K562 (cell line): Measurements from ENCODE around the gene PLK5. TPM values are rescaled to one million over a fixed set of nuclear protein-coding genes. Genes with fewer than 3 reads are reported as not detected.

Experiments
- ATAC-seq: fragments of 200-7000 bp; cut with Tn5 transposase; 3 replicates; pipeline ENCODE4 v1.9.1; 2020; ENCODE audit warnings: moderate library complexity
- BruUV-seq: library from RNA; stranded (reverse); fragments of 400-500 nt; replicated peaks from 2 replicates; lab custom pipeline; 2021; lab: Mats Ljungman, UMichigan
- CTCF ChIA-PET: fragments of 300-600 bp; formaldehyde crosslinking; extraction: SDS; loops from one replicate; lab custom pipeline; 2021; ENCODE audit warnings: low intra/inter-chr PET ratio; lab: Yijun Ruan, JAX
- POLR2A ChIA-PET: fragments of 300-600, 350-650 bp; sonication (Branson Sonifier 250); formaldehyde crosslinking; extraction: SDS; loops from one replicate; lab custom pipeline; 2021; ENCODE audit warnings: antibody characterized with exemption, inconsistent platforms; lab: Yijun Ruan, JAX
- DNase-seq, 4 experiments: peaks; one replicate each; pipeline versions ENCODE4 v3.0.0 to v3.0.0-alpha.2; 2011 to 2018; ENCODE audit warnings: low spot score in 3 of 4, mixed read lengths in 3 of 4; ENCODE audit errors: extremely low read depth in 1 of 4
- FAIRE-seq: peaks from 2 replicates; lab custom pipeline; 2011; peaks lifted over from hg19 to GRCh38; lab: Jason Lieb, UNC
- H2AFZ ChIP-seq: 2 replicates; pipeline ENCODE4 v1.6.0; 2011; ENCODE audit warnings: low read depth, low read length, control low read depth, inconsistent platforms
- H3K27ac ChIP-seq: fragments of 200-600 bp; 3 replicates; pipeline ENCODE4 v1.8.0; 2011; ENCODE audit warnings: low read depth, mild to moderate bottlenecking, control low read depth, inconsistent platforms, low read length, moderate library complexity, mixed read lengths; ENCODE audit errors: extremely low read depth
- H3K27me3 ChIP-seq, 2 experiments: fragments of 300-600 bp in 1 of 2; 2 replicates in 1 of 2; 3 replicates in 1 of 2; pipeline versions ENCODE4 v1.6.0 to v1.8.0; 2011; ENCODE audit warnings: inconsistent platforms in 2 of 2, low read length in 2 of 2, mild to moderate bottlenecking in 1 of 2, mixed read lengths in 1 of 2, moderate library complexity in 1 of 2; ENCODE audit not compliant: control insufficient read depth in 2 of 2, insufficient read depth in 2 of 2
- H3K36me3 ChIP-seq: fragments of 300-600 bp; 3 replicates; pipeline ENCODE4 v1.8.0; 2011; ENCODE audit warnings: mild to moderate bottlenecking, low read length, inconsistent platforms; ENCODE audit not compliant: control insufficient read depth, insufficient read depth
- H3K4me1 ChIP-seq, 2 experiments: fragments of 200-600 bp in 1 of 2; replicated peaks in 1 of 2; 2 replicates in 1 of 2; 3 replicates in 1 of 2; pipeline versions ENCODE4 v1.5.1 to v1.8.0; 2011; ENCODE audit warnings: inconsistent platforms in 2 of 2, low read length in 2 of 2, mild to moderate bottlenecking in 1 of 2, mixed read lengths in 1 of 2, moderate library complexity in 1 of 2; ENCODE audit not compliant: control insufficient read depth in 2 of 2, insufficient read depth in 2 of 2
- H3K4me2 ChIP-seq: 2 replicates; pipeline ENCODE4 v1.6.1; 2011; ENCODE audit warnings: low read length, control low read depth, inconsistent platforms, mixed read lengths; ENCODE audit not compliant: insufficient read depth
- H3K4me3 ChIP-seq: fragments of 200-600 bp; sonication (generic), shearing (Covaris generic); 2 replicates; pipeline ENCODE4 v1.5.1; 2016; ENCODE audit warnings: control low read depth, inconsistent platforms
- H3K79me2 ChIP-seq: fragments of 200-600 bp; 3 replicates; pipeline ENCODE4 v1.8.0; 2011; ENCODE audit warnings: low read length, inconsistent platforms; ENCODE audit not compliant: control insufficient read depth, insufficient read depth
- H3K9ac ChIP-seq, 2 experiments: 2 replicates each; pipeline versions ENCODE4 v1.6.0 to v1.6.1; 2011; ENCODE audit warnings: low read depth in 2 of 2, low read length in 2 of 2, control low read depth in 1 of 2, inconsistent platforms in 1 of 2, mild to moderate bottlenecking in 1 of 2, mixed read lengths in 1 of 2; ENCODE audit not compliant: insufficient read depth in 1 of 2
- H3K9me1 ChIP-seq: one replicate; pipeline ENCODE4 v1.6.0; 2011; ENCODE audit warnings: inconsistent platforms, mild to moderate bottlenecking, low read length, moderate library complexity; ENCODE audit not compliant: control insufficient read depth, insufficient read depth
- H3K9me3 ChIP-seq: replicated peaks from 2 replicates; pipeline ENCODE4 v1.5.1; 2011; ENCODE audit warnings: low read depth, low read length, inconsistent platforms; ENCODE audit not compliant: control insufficient read depth, insufficient read depth
- H4K20me1 ChIP-seq: replicated peaks from 2 replicates; pipeline ENCODE4 v1.6.1; 2011; ENCODE audit warnings: low read length, inconsistent platforms, mixed read lengths; ENCODE audit not compliant: control insufficient read depth, insufficient read depth
- C11orf30 ChIP-seq: fragments of 450-650 bp; IDR thresholded peaks from 2 replicates; pipeline ENCODE4 v1.6.1; 2016; ENCODE audit warnings: low read depth, mild to moderate bottlenecking
- FOXK1 ChIP-seq: sonication (generic); formaldehyde crosslinking; IDR thresholded peaks from 2 replicates; pipeline ENCODE4 v1.8.0; 2022; ENCODE audit warnings: missing genetic modification reagents, mild to moderate bottlenecking, borderline replicate concordance
- GATAD2A ChIP-seq: fragments of 450-650 bp; IDR thresholded peaks from 2 replicates; pipeline ENCODE4 v1.6.1; 2017
- HNRNPLL ChIP-seq: fragments of 200-400 bp; formaldehyde crosslinking; IDR thresholded peaks from 2 replicates; pipeline ENCODE4 v1.6.1; 2017; ENCODE audit warnings: low read length, low read depth, mild to moderate bottlenecking; ENCODE audit not compliant: poor library complexity, severe bottlenecking
- MAFF ChIP-seq: IDR thresholded peaks from 2 replicates; pipeline ENCODE4 v1.6.1; 2012; ENCODE audit warnings: low read length, improper control_type of control experiment
- MAFG ChIP-seq: fragments of 450-650 bp; conservative IDR thresholded peaks from 2 replicates; pipeline ENCODE4 v1.6.1; 2016; ENCODE audit warnings: missing genetic modification characterization, missing compliant biosample characterization
- SP2 ChIP-seq: IDR thresholded peaks from 2 replicates; pipeline ENCODE4 v1.6.1; 2011; ENCODE audit warnings: mild to moderate bottlenecking, low read depth, low read length, moderate library complexity; ENCODE audit not compliant: poor library complexity, severe bottlenecking; ENCODE audit errors: extremely low read depth
- ZHX1 ChIP-seq: fragments of 150-350 bp; conservative IDR thresholded peaks from 2 replicates; pipeline ENCODE4 v1.6.1; 2014; ENCODE audit warnings: low read length
- ZNF316 ChIP-seq: fragments of 450-650 bp; IDR thresholded peaks from 2 replicates; pipeline ENCODE4 v1.6.1; 2016
- WGBS: fragments of 100-300 bp; shearing (Covaris generic); methylation state at CpG from one replicate; pipeline ENCODE4 v1.1.6; 2016; ENCODE audit warnings: low coverage, mixed read lengths; ENCODE audit not compliant: insufficient coverage; ENCODE audit errors: missing lambda C conversion rate; 5-methylcytosine and 5-hydroxymethylcytosine counted together
- in situ Hi-C: fragments of 300-500 bp; cut with MboI; formaldehyde crosslinking; loops from 4 replicates; pipeline ENCODE4 v1.15.0; 2018; ENCODE audit warnings: inconsistent platforms, mixed read lengths
- intact Hi-C: fragments of 100-400 bp; cut with micrococcal nuclease; formaldehyde crosslinking; loops from 2 replicates; pipeline ENCODE4 v1.14.2; 2022
- polyA plus RNA-seq, 8 experiments: library from polyadenylated mRNA; depleted of rRNA in 4 of 8; stranded (reverse) in 5 of 8; unstranded in 3 of 8; fragments of >200 nt; fragmentation: Nextera tagmentation in 2 of 8; fragmentation: Illumina TruSeq in 1 of 8; extraction: Ambion mirVana in 2 of 8; extraction: Trizol in 1 of 8; gene quantifications; 2 replicates each; pipeline versions ENCODE4 v1.2.1 to v1.2.3, GENCODE V29; 2011 to 2014; ENCODE audit warnings: inconsistent platforms in 1 of 8, missing spikeins in 1 of 8
- total RNA-seq, 7 experiments: library from RNA; depleted of rRNA in 6 of 7; stranded (reverse); fragments of >200 nt in 6 of 7; fragmentation: Illumina TruSeq in 2 of 7; extraction: Trizol in 2 of 7; gene quantifications; 2 replicates each; pipeline versions ENCODE4 v1.2.1 to v1.2.3, GENCODE V29; 2011 to 2021; ENCODE audit warnings: low replicate concordance in 1 of 7

The PLK5 gene
- total and polyA plus RNA-seq, 9 of the 15 experiments (the other 6 are each of a cell fraction or from before 2014, with no cell fraction given), result 0.04 to 0.23 (median 0.11) TPM; not detected in 5

DNA sequence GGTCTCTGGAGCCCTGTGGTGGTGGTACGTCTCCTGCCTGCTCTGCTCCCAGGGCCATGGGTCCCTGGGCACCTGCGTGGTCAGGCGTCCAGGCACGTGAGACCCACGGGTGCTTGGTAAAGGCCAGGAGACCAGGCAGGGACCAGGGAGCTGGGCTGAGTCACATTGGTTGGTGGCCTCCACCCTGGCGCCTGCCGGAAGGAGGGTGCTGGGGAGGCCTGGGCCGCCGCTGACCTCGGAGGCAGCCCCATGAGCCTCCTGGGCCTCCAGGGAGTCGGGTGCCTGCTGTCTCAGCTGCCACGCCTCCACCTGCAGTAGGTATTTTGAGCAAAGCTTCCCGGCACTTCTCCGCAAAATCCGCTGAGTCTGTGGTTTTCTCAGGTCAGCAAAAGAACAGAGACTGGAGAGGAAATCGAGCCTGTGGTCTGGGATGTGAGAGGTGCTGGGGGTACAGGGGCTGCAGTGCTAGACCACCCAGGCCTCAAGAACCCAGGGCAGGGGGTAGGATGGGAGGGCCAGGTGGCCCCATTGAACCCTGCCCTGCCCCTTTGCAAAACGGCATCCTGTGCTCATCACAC is 3.6 kb upstream of the PLK5 start:
- ATAC-seq (no peak), FAIRE-seq (no peak), DNase-seq (no peak)
- TF ChIP-seq FOXK1 (no peak), ZHX1 (no peak), C11orf30 (peak; percentile 71), MAFG (tag) (peak; percentile 62), GATAD2A (no peak), HNRNPLL (peak; percentile 40), SP2 (no peak), ZNF316 (peak; percentile 82), MAFF (peak; percentile 36)
- no peaks in the 10 kb centered on the region for H3K9me1 ChIP-seq
- H3K4me1 ChIP-seq, result peaks cover 3 to 43% of the 10 kb centered on the region in 2 experiments; a peak in 3 of 5 replicates
- in situ Hi-C loops (no loop called here), intact Hi-C loops (no loop called here)
- BruUV-seq, result no TSS peak
- H3K36me3 ChIP-seq, result no peaks in the 10 kb centered on the region
- H3K4me2 ChIP-seq, result no peak overlapping the region
- H3K9me3 ChIP-seq, result peaks cover 3% of the 10 kb centered on the region
- peaks cover 11% of the 10 kb centered on the region for H4K20me1 ChIP-seq
- H2AFZ ChIP-seq, result no peak overlapping the region
- no peaks in the 10 kb centered on the region for H3K79me2 ChIP-seq
- ChIA-PET POLR2A (interaction anchor here (0.5 to 1.0 kb wide), 2 partner anchors 9 to 582 kb away, joined by 3 to 4 read pairs; no protein-coding TSS in a partner anchor), CTCF (no interaction called here)
- no peak overlapping the region for H3K4me3 ChIP-seq
- peaks cover 11 to 19% of the 10 kb centered on the region in 2 experiments; a peak in 4 of 5 replicates for H3K27me3 ChIP-seq
- H3K9ac ChIP-seq, result peak overlapping the region in 1 of 2 experiments; percentile 52; a peak in 1 of 4 replicates
- 16% methylated on average over 17 of the region's 17 CpGs for WGBS
- no peak overlapping the region for H3K27ac ChIP-seq
